Fibroblast of mammary gland (primary cell): ENCODE data around the gene PERP.

ENCODE experiments used
- DNase-seq: peaks from one replicate; pipeline ENCODE4 v3.0.0-alpha.2; 2010; ENCODE audit warnings: low read depth
- H3K4me3 ChIP-seq: 2 replicates; pipeline ENCODE4 v1.5.1; 2011; ENCODE audit warnings: low read depth, mild to moderate bottlenecking, low read length, moderate library complexity; ENCODE audit not compliant: control insufficient read depth
- CTCF ChIP-seq: conservative IDR thresholded peaks from 2 replicates; pipeline ENCODE4 v1.5.1; 2011; ENCODE audit warnings: low read depth, low read length, inconsistent platforms; ENCODE audit not compliant: control insufficient read depth, insufficient read depth

The PERP gene

GRCh38 chr6:138107078-138107751 lies at the start of gene PERP:
TSS of gene PERP (minus strand) at chr6:138107419. CDS start at chr6:138107340, 79 bp downstream.
- H3K4me3 ChIP-seq = peak within 1 kb of the TSS; percentile 70
- peak; percentile 35 for DNase-seq
- TF ChIP-seq CTCF = no peak

- no peak for DNase-seq
- no peak overlapping the region for H3K4me3 ChIP-seq
- no peak for TF ChIP-seq CTCF
These were observed 48.2 kb upstream of the PERP start for GRCh38 chr6:138155443-138155842.

GRCh38 chr6:138146544-138146943 lies 39.3 kb upstream of the PERP start:
- no peak for TF ChIP-seq CTCF
- H3K4me3 ChIP-seq = no peak overlapping the region
- DNase-seq = no peak

- no peak overlapping the region for H3K4me3 ChIP-seq
- no peak for TF ChIP-seq CTCF
- DNase-seq = no peak
These were observed 38.2 kb upstream of the PERP start for GRCh38 chr6:138145402-138145801.

GRCh38 chr6:138142806-138143205 lies 35.6 kb upstream of the PERP start:
- H3K4me3 ChIP-seq = no peak overlapping the region
- TF ChIP-seq CTCF = no peak
- no peak for DNase-seq

GRCh38 chr6:138129190-138129589 lies 22.0 kb upstream of the PERP start:
- H3K4me3 ChIP-seq = no peak overlapping the region
- no peak for TF ChIP-seq CTCF
- no peak for DNase-seq

- TF ChIP-seq CTCF = no peak
- DNase-seq = no peak
- no peak overlapping the region for H3K4me3 ChIP-seq
These were observed 20.9 kb upstream of the PERP start for GRCh38 chr6:138128096-138128495.
